GM23248 (cell line): ENCODE measurements around the gene NBEAL2. TPM values are rescaled to one million over a fixed set of nuclear protein-coding genes. Genes with fewer than 3 reads are reported as not detected.

Experiments used
- DNase-seq: peaks from one replicate; pipeline ENCODE4 v3.0.0-alpha.2; 2015
- H2AFZ ChIP-seq: fragments of 200-600 bp; sonication (generic); 2 replicates; pipeline ENCODE4 v1.6.1; 2016; ENCODE audit warnings: antibody characterized with exemption
- H3F3A ChIP-seq: fragments of 200-600 bp; sonication (generic); 2 replicates; pipeline ENCODE4 v1.6.1; 2016; ENCODE audit warnings: mild to moderate bottlenecking, antibody characterized with exemption, mixed run types; ENCODE audit not compliant: insufficient read depth
- H3K27ac ChIP-seq: fragments of 200-600 bp; sonication (generic); 2 replicates; pipeline ENCODE4 v1.5.1; 2016; ENCODE audit warnings: mild to moderate bottlenecking
- H3K27me3 ChIP-seq: fragments of 200-600 bp; sonication (generic); replicated peaks from 2 replicates; pipeline ENCODE4 v1.6.1; 2016; ENCODE audit warnings: mild to moderate bottlenecking; ENCODE audit not compliant: insufficient read depth
- H3K36me3 ChIP-seq: fragments of 200-600 bp; sonication (generic); 2 replicates; pipeline ENCODE4 v1.6.1; 2016; ENCODE audit warnings: low read depth, mild to moderate bottlenecking
- H3K4me1 ChIP-seq: fragments of 200-600 bp; sonication (generic); 2 replicates; pipeline ENCODE4 v1.6.1; 2016; ENCODE audit warnings: mild to moderate bottlenecking; ENCODE audit not compliant: insufficient read depth
- H3K4me2 ChIP-seq: fragments of 200-600 bp; sonication (generic); one replicate; pipeline ENCODE4 v1.6.1; 2016; ENCODE audit warnings: mild to moderate bottlenecking; ENCODE audit not compliant: unreplicated experiment
- H3K4me3 ChIP-seq: fragments of 200-600 bp; sonication (generic); 2 replicates; pipeline ENCODE4 v1.5.1; 2016; ENCODE audit warnings: mild to moderate bottlenecking
- H3K79me2 ChIP-seq: fragments of 200-600 bp; sonication (generic); 2 replicates; pipeline ENCODE4 v1.6.1; 2016; ENCODE audit warnings: mild to moderate bottlenecking; ENCODE audit not compliant: insufficient read depth
- H3K9ac ChIP-seq: fragments of 200-600 bp; sonication (generic); 2 replicates; pipeline ENCODE4 v1.6.1; 2016; ENCODE audit warnings: mild to moderate bottlenecking
- H3K9me2 ChIP-seq: fragments of 200-600 bp; sonication (generic); 2 replicates; pipeline ENCODE4 v1.6.1; 2016; ENCODE audit warnings: mixed run types, mild to moderate bottlenecking, moderate library complexity; ENCODE audit not compliant: insufficient read depth
- H3K9me3 ChIP-seq: fragments of 200-600 bp; sonication (generic); one replicate; pipeline ENCODE4 v1.6.1; 2017; ENCODE audit warnings: low read depth
- H4K20me1 ChIP-seq: fragments of 200-600 bp; sonication (generic); 2 replicates; pipeline ENCODE4 v1.6.0; 2016; ENCODE audit not compliant: insufficient read depth
- EZH2 ChIP-seq: fragments of 200-600 bp; sonication (generic); IDR thresholded peaks from 2 replicates; pipeline ENCODE4 v1.6.1; 2018; ENCODE audit warnings: antibody characterized with exemption, mild to moderate bottlenecking; ENCODE audit not compliant: insufficient read depth, poor library complexity, severe bottlenecking
- EZH2phosphoT487 ChIP-seq: fragments of 200-600 bp; sonication (generic); IDR thresholded peaks from 2 replicates; pipeline ENCODE4 v1.6.1; 2018; ENCODE audit warnings: antibody characterized with exemption, moderate library complexity, mild to moderate bottlenecking, low read depth; ENCODE audit not compliant: insufficient read depth
- WGBS, 2 experiments: methylation state at CpG; one replicate each; pipeline ENCODE4 v1.1.6; 2015 to 2017; ENCODE audit warnings: low lambda C conversion rate in 2 of 2, low coverage in 1 of 2; ENCODE audit errors: missing lambda C conversion rate in 2 of 2; 5-methylcytosine and 5-hydroxymethylcytosine counted together
- in situ Hi-C: fragments of 300-500 bp; cut with MboI; formaldehyde crosslinking; loops from 2 replicates; pipeline ENCODE4 v1.15.0; 2020
- polyA plus RNA-seq: library from polyadenylated mRNA; unstranded; fragments of >200 nt; fragmentation: Nextera tagmentation; extraction: Ambion mirVana; gene quantifications from 2 replicates; pipeline ENCODE4 v1.2.1, GENCODE V29; 2016
- total RNA-seq: library from RNA; depleted of rRNA; stranded (reverse); fragments of >200 nt; shearing (Covaris generic); gene quantifications from 2 replicates; pipeline ENCODE4 v1.2.3, GENCODE V29; 2014

The NBEAL2 gene
- total and polyA plus RNA-seq, 2 experiments from 2014 or later = 0.94 to 2.8 TPM

DNA sequence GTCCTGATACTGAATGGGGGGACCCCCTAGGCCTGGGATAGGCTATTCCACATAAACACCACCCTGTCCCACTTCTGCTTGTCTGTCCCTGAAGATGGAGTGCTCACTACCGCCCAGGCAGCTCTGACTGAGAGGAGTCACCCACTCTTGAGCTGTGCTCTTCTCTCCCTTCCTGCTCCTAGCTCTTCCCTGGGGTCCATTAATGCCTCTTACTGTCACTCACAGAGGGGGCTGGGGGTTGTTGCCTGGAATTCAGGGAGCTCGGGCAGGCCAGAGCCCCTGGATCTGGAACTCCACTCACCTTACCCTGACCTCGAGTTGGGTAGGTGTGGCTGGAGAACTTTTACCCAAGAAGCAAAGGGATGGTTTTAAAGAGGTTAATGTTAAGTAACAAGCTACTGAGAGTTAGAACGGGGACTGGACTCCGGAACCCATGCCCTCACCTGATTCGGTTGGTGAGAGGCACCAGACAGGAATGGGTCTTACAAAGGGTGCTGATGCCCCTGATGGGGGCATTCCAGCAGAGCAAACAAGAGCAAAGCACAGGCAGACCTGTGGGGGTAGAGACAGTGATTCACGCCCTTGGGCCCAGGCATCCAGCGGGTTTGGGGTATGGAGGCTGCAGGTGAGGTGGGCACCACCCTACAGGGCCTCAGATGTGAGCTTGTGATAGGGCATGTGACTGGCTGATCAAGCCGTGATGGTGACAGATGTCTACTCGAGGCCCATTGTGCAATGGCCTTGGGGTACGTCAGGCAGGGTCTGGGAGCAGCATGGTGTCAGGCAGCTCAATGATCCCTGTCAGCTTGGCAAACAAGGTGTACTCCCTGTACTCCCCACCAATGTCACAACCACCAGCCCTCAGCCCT is 5.4 kb downstream of the NBEAL2 start:
- Histone ChIP-seq H3K4me1 (no peaks in the 10 kb centered on the region), H3K9me2 (no peaks in the 10 kb centered on the region), H3K9ac (no peak overlapping the region), H3F3A (no peaks in the 10 kb centered on the region), H3K79me2 (no peaks in the 10 kb centered on the region), H3K27me3 (no peaks in the 10 kb centered on the region), H3K9me3 (no peaks in the 10 kb centered on the region), H3K27ac (no peak overlapping the region), H4K20me1 (no peaks in the 10 kb centered on the region), H3K4me3 (no peak overlapping the region), H3K4me2 (no peak overlapping the region), H3K36me3 (no peaks in the 10 kb centered on the region), H2AFZ (no peak overlapping the region)
- in situ Hi-C loops = no loop called here
- TF ChIP-seq EZH2phosphoT487 (no peak), EZH2 (no peak)
- DNase-seq = no peak
- 78 to 83% methylated on average over 11 of the region's 11 CpGs for WGBS, 2 experiments

- Histone ChIP-seq H3K27ac (no peak overlapping the region), H3K9ac (no peak overlapping the region), H3K79me2 (no peaks in the 10 kb centered on the region), H3K27me3 (no peaks in the 10 kb centered on the region), H3K4me1 (no peaks in the 10 kb centered on the region), H3K36me3 (no peaks in the 10 kb centered on the region), H3F3A (no peaks in the 10 kb centered on the region), H3K4me2 (no peak overlapping the region), H3K9me3 (no peaks in the 10 kb centered on the region), H2AFZ (no peak overlapping the region), H3K4me3 (no peak overlapping the region), H3K9me2 (no peaks in the 10 kb centered on the region), H4K20me1 (no peaks in the 10 kb centered on the region)
- no peak for DNase-seq
- in situ Hi-C loops = no loop called here
- TF ChIP-seq EZH2phosphoT487 = no peak
- TF ChIP-seq EZH2 = no peak
- 74 to 75% methylated on average over 5 of the region's 5 CpGs for WGBS, 2 experiments
Measured at GRCh38 chr3:46985588-46985987, 6.1 kb downstream of the NBEAL2 start.

- no peaks in the 10 kb centered on the region for H3K79me2 ChIP-seq
- no peak overlapping the region for H3K9ac ChIP-seq
- H3K9me2 ChIP-seq = no peaks in the 10 kb centered on the region
- no peak overlapping the region for H3K27ac ChIP-seq
- in situ Hi-C loops = no loop called here
- H3K27me3 ChIP-seq = no peaks in the 10 kb centered on the region
- H3K4me2 ChIP-seq = no peak overlapping the region
- no peaks in the 10 kb centered on the region for H4K20me1 ChIP-seq
- H3K9me3 ChIP-seq = no peaks in the 10 kb centered on the region
- no peaks in the 10 kb centered on the region for H3K36me3 ChIP-seq
- no peaks in the 10 kb centered on the region for H3F3A ChIP-seq
- no peak for DNase-seq
- no peak overlapping the region for H2AFZ ChIP-seq
- 96% methylated on average over 4 of the region's 4 CpGs for WGBS, 2 experiments
- H3K4me3 ChIP-seq = no peak overlapping the region
- H3K4me1 ChIP-seq = no peaks in the 10 kb centered on the region
- no peak for TF ChIP-seq EZH2
- TF ChIP-seq EZH2phosphoT487 = no peak
Measured at GRCh38 chr3:46986055-46986730, 6.7 kb downstream of the NBEAL2 start.

DNA sequence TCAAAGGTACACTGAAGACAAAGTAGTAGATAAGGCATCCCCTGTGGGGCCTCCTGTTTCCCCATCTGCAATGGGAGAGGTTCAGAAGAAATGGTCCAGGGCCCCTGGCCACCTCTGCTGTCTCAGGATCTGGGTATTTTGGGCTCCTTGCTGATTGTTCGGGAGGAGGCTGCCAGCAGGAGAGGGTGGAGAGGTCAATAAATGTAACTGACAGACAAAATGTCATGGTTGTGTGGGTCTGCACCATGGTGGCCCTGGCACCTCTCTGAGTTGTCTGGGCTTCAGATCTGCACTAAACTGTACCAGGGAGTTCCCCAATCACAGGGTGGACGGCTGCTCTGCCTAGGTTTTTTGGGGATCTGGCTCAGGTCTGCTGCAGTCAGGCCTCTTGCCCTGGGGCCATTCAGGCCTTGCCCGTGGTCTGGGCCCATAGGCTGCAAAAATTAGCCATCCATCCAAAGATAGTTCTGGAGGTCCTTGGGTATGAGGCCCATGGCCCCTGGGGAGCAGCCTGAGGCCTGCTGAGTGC is 7.4 kb downstream of the NBEAL2 start:
- Histone ChIP-seq H4K20me1 (no peaks in the 10 kb centered on the region), H3K36me3 (no peaks in the 10 kb centered on the region), H3K4me1 (no peaks in the 10 kb centered on the region), H3K9me2 (no peaks in the 10 kb centered on the region), H2AFZ (no peak overlapping the region), H3K79me2 (no peaks in the 10 kb centered on the region), H3K9me3 (no peaks in the 10 kb centered on the region), H3K27ac (no peak overlapping the region), H3K27me3 (no peaks in the 10 kb centered on the region), H3K9ac (no peak overlapping the region), H3K4me2 (no peak overlapping the region), H3F3A (no peaks in the 10 kb centered on the region), H3K4me3 (no peak overlapping the region)
- DNase-seq = no peak
- in situ Hi-C loops = no loop called here
- TF ChIP-seq EZH2 (no peak), EZH2phosphoT487 (no peak)
- WGBS, 2 experiments = 82 to 100% methylated on average over 3 of the region's 3 CpGs
